Tibial artery (tissue), 4 donors: ENCODE results near the gene DLGAP5.

ENCODE experiments used
- DNase-seq, 2 donors: peaks; one replicate each; pipeline ENCODE4 v3.0.0-alpha.2; 2019
- H3K27ac ChIP-seq, 2 donors: fragments of 200-600 bp; sonication (generic) in 1 of 2; 1 replicate in 1 of 2; 2 replicates in 1 of 2; pipeline ENCODE4 v1.5.1; 2018 to 2019; ENCODE audit warnings: mild to moderate bottlenecking in 1 of 2
- H3K27me3 ChIP-seq, 2 donors: fragments of 200-600 bp; sonication (generic) in 1 of 2; one replicate each; pipeline versions ENCODE4 v1.5.1 to v1.6.0; 2016 to 2019
- H3K36me3 ChIP-seq, 3 donors: fragments of 200-600 bp; sonication (generic) in 2 of 3; one replicate each; pipeline ENCODE4 v1.5.1; 2016 to 2019; ENCODE audit warnings: mild to moderate bottlenecking in 2 of 3
- H3K4me1 ChIP-seq, 4 donors: fragments of 200-600 bp; sonication (generic) in 2 of 4; 1 replicate in 3 of 4; 2 replicates in 1 of 4; pipeline ENCODE4 v1.5.1; 2016 to 2019
- H3K4me3 ChIP-seq, 2 donors: fragments of 200-600 bp; sonication (generic) in 1 of 2; 1 replicate in 1 of 2; 2 replicates in 1 of 2; pipeline ENCODE4 v1.5.1; 2018 to 2019; ENCODE audit warnings: mild to moderate bottlenecking in 2 of 2
- H3K9me3 ChIP-seq, 3 donors: fragments of 200-600 bp; sonication (generic) in 1 of 3; one replicate each; pipeline ENCODE4 v1.5.1; 2016 to 2019
- intact Hi-C: fragments of 100-400 bp; cut with DNase I; formaldehyde crosslinking; loops from one replicate; pipeline ENCODE4 v1.15.0; 2023; ENCODE audit warnings: low total_unique reads
- TF ChIP-seq, protein P1 (sequence below), 2 experiments: fragments of 200-600 bp in 1 of 2; fragments of 450-650 bp in 1 of 2; IDR thresholded peaks; one replicate each; pipeline ENCODE4 v1.5.1; 2017 to 2019; ENCODE audit warnings: antibody characterized with exemption in 2 of 2, mild to moderate bottlenecking in 1 of 2, moderate library complexity in 1 of 2

The DLGAP5 gene

DNA sequence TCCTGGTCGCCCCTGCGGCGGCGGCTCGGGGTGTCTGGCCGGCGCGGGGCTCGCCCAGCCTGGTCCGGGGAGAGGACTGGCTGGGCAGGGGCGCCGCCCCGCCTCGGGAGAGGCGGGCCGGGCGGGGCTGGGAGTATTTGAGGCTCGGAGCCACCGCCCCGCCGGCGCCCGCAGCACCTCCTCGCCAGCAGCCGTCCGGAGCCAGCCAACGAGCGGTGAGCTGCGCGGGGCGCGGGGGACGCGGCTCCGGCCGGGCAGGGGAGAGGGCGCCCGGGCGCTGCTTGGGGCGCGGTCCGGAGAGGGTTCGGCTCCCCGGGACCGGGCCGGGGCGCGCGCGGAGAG, 62.3 kb downstream of the DLGAP5 start, which contains the start of gene LGALS3:
Gene LGALS3, plus strand, starts transcription at position 167 of the 342 bp plus-strand sequence. CDS start 8,122 bp downstream, outside the sequence.
- intact Hi-C loops, result no loop called here
- Histone ChIP-seq H3K27ac (peak within 1 kb of the TSS; percentile 94 to 96), H3K36me3 (no peaks in the 10 kb centered on the region), H3K4me3 (peak within 1 kb of the TSS; percentile 83 to 90), H3K4me1 (peaks cover 0 to 47% (median 29%) of the 10 kb centered on the region in 4 donors), H3K9me3 (no peaks in the 10 kb centered on the region), H3K27me3 (no peaks in the 10 kb centered on the region)
- TF ChIP-seq, protein P1, sequence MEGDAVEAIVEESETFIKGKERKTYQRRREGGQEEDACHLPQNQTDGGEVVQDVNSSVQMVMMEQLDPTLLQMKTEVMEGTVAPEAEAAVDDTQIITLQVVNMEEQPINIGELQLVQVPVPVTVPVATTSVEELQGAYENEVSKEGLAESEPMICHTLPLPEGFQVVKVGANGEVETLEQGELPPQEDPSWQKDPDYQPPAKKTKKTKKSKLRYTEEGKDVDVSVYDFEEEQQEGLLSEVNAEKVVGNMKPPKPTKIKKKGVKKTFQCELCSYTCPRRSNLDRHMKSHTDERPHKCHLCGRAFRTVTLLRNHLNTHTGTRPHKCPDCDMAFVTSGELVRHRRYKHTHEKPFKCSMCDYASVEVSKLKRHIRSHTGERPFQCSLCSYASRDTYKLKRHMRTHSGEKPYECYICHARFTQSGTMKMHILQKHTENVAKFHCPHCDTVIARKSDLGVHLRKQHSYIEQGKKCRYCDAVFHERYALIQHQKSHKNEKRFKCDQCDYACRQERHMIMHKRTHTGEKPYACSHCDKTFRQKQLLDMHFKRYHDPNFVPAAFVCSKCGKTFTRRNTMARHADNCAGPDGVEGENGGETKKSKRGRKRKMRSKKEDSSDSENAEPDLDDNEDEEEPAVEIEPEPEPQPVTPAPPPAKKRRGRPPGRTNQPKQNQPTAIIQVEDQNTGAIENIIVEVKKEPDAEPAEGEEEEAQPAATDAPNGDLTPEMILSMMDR (IDR thresholded peaks at IDR 0.05), result no peak
- peak; percentile 81 to 90 for DNase-seq

DNA sequence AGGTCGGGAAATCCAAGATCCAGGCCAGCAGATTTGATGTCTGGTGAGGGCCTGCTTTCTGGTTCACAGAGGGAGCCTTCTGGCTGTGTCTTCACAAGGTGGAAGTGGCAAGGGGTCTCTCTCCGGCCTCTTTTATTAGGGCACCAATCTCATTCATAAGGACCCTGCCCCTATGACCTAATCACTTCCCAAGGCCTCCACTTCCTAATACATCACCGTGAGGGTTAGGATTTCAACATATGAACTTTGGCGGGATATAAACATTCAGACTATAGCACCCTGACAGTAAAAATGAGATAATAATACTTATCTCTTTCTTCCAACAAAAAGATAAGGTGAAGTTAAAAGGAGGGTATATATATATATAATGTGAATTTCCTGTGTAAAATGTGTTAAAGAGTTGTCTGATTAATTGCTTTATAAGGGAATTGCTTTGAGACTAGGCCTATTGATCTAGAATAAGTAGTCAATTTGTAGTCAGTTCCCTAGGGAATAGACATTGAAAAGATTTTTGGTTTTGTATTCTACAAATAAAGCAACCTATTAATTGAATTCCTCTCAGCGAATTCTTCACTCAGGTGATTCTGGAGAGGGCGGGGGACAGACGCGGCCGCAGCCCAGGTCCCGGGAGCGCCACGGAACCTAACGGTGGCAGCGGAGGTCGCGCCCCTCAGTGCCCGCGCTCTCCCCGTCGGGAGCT, 62.8 kb downstream of the DLGAP5 start:
- intact Hi-C loops, result no loop called here
- Histone ChIP-seq H3K27ac (peak overlapping the region; percentile 94 to 96), H3K4me1 (peaks cover 0 to 43% (median 26%) of the 10 kb centered on the region in 4 donors), H3K9me3 (no peaks in the 10 kb centered on the region), H3K36me3 (no peaks in the 10 kb centered on the region), H3K27me3 (no peaks in the 10 kb centered on the region), H3K4me3 (peak overlapping the region; percentile 83 to 90)
- no peak for DNase-seq
- TF ChIP-seq, protein P1 (IDR thresholded peaks at IDR 0.05), result no peak

DNA sequence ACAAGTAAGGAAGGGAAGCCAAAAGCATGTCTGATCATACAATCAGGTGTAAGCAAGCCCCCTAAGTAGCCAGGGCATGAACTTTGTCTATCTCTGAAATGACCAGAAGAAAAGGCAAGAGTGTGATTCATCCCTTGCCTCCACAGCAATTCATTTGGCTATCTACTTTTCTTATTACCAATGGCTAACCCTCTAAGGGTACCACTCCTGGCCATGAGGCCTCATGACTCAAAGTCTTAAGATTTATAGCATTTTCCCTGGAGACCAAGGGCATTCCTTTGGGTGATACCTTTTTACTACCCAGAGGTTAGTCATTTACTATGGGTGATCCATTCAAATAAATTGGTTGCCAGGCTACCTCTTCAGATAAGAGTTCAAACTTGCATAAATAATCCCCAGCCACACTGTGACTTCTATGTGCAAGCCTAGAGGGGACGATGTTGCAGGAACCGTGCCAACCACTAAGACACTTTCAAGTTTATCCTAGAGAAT, 63.9 kb downstream of the DLGAP5 start:
- peak overlapping the region; percentile 94 to 96 for H3K27ac ChIP-seq
- no peaks in the 10 kb centered on the region for H3K36me3 ChIP-seq
- intact Hi-C loops, result no loop called here
- no peak for DNase-seq
- peaks cover 0 to 43% (median 29%) of the 10 kb centered on the region in 4 donors for H3K4me1 ChIP-seq
- no peaks in the 10 kb centered on the region for H3K27me3 ChIP-seq
- TF ChIP-seq, protein P1 (IDR thresholded peaks at IDR 0.05), result no peak
- no peaks in the 10 kb centered on the region for H3K9me3 ChIP-seq
- H3K4me3 ChIP-seq, result no peak overlapping the region

DNA sequence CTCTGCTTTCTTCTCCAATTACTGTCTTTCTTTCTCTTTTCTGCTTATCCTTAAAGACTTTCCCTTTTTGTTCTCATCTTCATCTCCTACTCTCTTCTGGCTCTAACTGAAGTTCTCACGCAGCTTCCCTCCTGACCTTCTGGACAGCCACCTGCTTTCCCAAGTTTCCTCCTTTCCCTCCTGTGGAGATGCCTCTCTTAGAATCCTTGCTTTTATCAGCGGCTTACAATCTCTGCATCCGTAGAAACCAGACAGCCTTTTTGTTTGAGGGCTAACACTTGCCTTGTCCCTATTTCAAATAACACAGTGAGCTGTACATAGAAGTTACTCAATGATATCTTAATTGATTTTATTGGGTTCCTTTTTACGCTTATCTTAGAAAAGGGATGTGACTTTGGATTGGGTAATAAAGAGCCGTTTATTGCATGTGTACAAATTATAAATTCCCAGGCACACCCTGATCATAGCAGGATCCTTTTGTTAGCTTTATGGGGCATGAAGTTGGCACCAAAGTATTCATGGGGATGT, 64.4 kb downstream of the DLGAP5 start:
- Histone ChIP-seq H3K27ac (no peak overlapping the region), H3K9me3 (no peaks in the 10 kb centered on the region), H3K36me3 (no peaks in the 10 kb centered on the region), H3K27me3 (no peaks in the 10 kb centered on the region), H3K4me1 (peaks cover 0 to 43% (median 31%) of the 10 kb centered on the region in 4 donors), H3K4me3 (no peak overlapping the region)
- intact Hi-C loops, result no loop called here
- TF ChIP-seq, protein P1 (IDR thresholded peaks at IDR 0.05), result no peak
- no peak for DNase-seq

DNA sequence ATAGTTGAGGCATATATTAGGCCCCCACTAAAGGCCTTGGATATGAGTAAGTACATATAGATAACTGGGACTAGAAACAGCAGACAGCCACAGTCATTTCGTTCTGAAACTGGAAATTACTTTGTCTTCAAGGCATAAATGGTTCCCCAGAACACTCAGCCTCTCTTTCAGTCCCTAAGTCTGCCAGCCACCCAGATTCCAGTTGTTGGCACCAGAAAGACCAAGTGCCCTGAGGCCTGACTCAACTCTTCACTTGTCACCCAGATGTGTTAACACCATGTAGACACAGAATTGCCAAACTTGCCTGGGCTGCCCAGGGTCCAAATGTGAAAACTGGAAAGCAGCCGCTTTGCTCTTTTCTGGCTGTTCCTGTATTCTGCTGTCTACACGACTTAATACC, 65.4 kb downstream of the DLGAP5 start:
- H3K36me3 ChIP-seq, result no peaks in the 10 kb centered on the region
- H3K27ac ChIP-seq, result peak overlapping the region in 1 of 2 donors; percentile 13
- intact Hi-C loops, result no loop called here
- no peak overlapping the region for H3K4me3 ChIP-seq
- H3K9me3 ChIP-seq, result no peaks in the 10 kb centered on the region
- DNase-seq, result no peak
- TF ChIP-seq, protein P1 (IDR thresholded peaks at IDR 0.05), result no peak
- H3K27me3 ChIP-seq, result no peaks in the 10 kb centered on the region
- peaks cover 0 to 36% (median 27%) of the 10 kb centered on the region in 4 donors for H3K4me1 ChIP-seq
